WTC11 (cell line): ENCODE results near the gene OCIAD1. TPM values are rescaled to one million over a fixed set of nuclear protein-coding genes. Genes with fewer than 3 reads are reported as not detected.
A peak's percentile ranks its signal among the peaks of the same experiment; 100 is the strongest.

Experiments
- ATAC-seq: fragments of 200-7000 bp; cut with Tn5 transposase; 2 replicates; pipeline ENCODE4 v1.10.0; 2021; ENCODE audit warnings: mild to moderate bottlenecking, moderate library complexity
- CTCF ChIA-PET: fragments of 300-600 bp; sonication (Branson Sonifier 250); formaldehyde crosslinking; loops from one replicate; lab custom pipeline; 2021; ENCODE audit warnings: antibody characterized with exemption; lab: Charles Lee
- POLR2A ChIA-PET: fragments of 350-600 bp; sonication (Branson Sonifier 250); formaldehyde crosslinking; loops from one replicate; lab custom pipeline; 2021; ENCODE audit warnings: antibody characterized with exemption; lab: Charles Lee
- DNase-seq: peaks from one replicate; pipeline ENCODE4 v3.0.0; 2021; ENCODE audit warnings: low spot score
- H3K27ac Mint-ChIP-seq: 2 replicates; pipeline ENCODE4 v1.8.0; 2021; ENCODE audit warnings: mixed read lengths
- H3K27me3 Mint-ChIP-seq: 2 replicates; pipeline ENCODE4 v1.8.0; 2021; ENCODE audit warnings: low read depth, mild to moderate bottlenecking, moderate library complexity, mixed read lengths
- H3K36me3 Mint-ChIP-seq: 2 replicates; pipeline ENCODE4 v1.8.0; 2021; ENCODE audit warnings: mixed read lengths
- H3K4me1 Mint-ChIP-seq: 2 replicates; pipeline ENCODE4 v1.8.0; 2022; ENCODE audit warnings: mixed read lengths
- H3K4me3 Mint-ChIP-seq: 2 replicates; pipeline ENCODE4 v1.8.0; 2021; ENCODE audit warnings: mild to moderate bottlenecking, moderate library complexity, mixed read lengths
- H3K9me3 Mint-ChIP-seq: 2 replicates; pipeline ENCODE4 v1.8.0; 2021; ENCODE audit warnings: mixed read lengths
- ATF1 ChIP-seq: sonication (generic); formaldehyde crosslinking; IDR thresholded peaks from 2 replicates; pipeline ENCODE4 v1.8.1; 2023; ENCODE audit warnings: mild to moderate bottlenecking, moderate library complexity, missing genetic modification reagents
- CBFB ChIP-seq: sonication (generic); formaldehyde crosslinking; IDR thresholded peaks from 2 replicates; pipeline ENCODE4 v1.8.1; 2022; ENCODE audit warnings: mild to moderate bottlenecking, low read depth, missing genetic modification reagents
- ETV6 ChIP-seq: sonication (generic); formaldehyde crosslinking; IDR thresholded peaks from 2 replicates; pipeline ENCODE4 v1.8.1; 2022; ENCODE audit warnings: mild to moderate bottlenecking, missing genetic modification reagents
- FOXK1 ChIP-seq: sonication (generic); formaldehyde crosslinking; IDR thresholded peaks from 2 replicates; pipeline ENCODE4 v1.8.0; 2022; ENCODE audit warnings: mild to moderate bottlenecking, moderate library complexity, missing genetic modification reagents
- FOXP1 ChIP-seq: sonication (generic); formaldehyde crosslinking; IDR thresholded peaks from 2 replicates; pipeline ENCODE4 v1.8.0; 2022; ENCODE audit warnings: missing genetic modification reagents, mild to moderate bottlenecking, moderate library complexity, borderline replicate concordance
- FOXP4 ChIP-seq: sonication (generic); formaldehyde crosslinking; IDR thresholded peaks from 2 replicates; pipeline ENCODE4 v1.8.0; 2022; ENCODE audit warnings: mild to moderate bottlenecking, missing genetic modification reagents
- GABPB1 ChIP-seq: sonication (generic); formaldehyde crosslinking; IDR thresholded peaks from 2 replicates; pipeline ENCODE4 v1.8.1; 2023; ENCODE audit warnings: mild to moderate bottlenecking, missing genetic modification reagents
- GRHL2 ChIP-seq: fragments of 250-450 bp; sonication (Bioruptor Pico); IDR thresholded peaks from 2 replicates; pipeline ENCODE4 v1.8.0; 2022; ENCODE audit warnings: mild to moderate bottlenecking, moderate library complexity; ENCODE audit not compliant: insufficient replicate concordance, severe bottlenecking
- HMGXB4 ChIP-seq: sonication (generic); formaldehyde crosslinking; IDR thresholded peaks from 2 replicates; pipeline ENCODE4 v1.8.1; 2023; ENCODE audit warnings: mild to moderate bottlenecking, moderate library complexity, missing genetic modification reagents
- JAZF1 ChIP-seq: fragments of 250-450 bp; sonication (Bioruptor Pico); IDR thresholded peaks from 2 replicates; pipeline ENCODE4 v1.9.0; 2021; ENCODE audit warnings: moderate library complexity, mild to moderate bottlenecking, inconsistent platforms
- MYBL2 ChIP-seq: sonication (generic); formaldehyde crosslinking; IDR thresholded peaks from 2 replicates; pipeline ENCODE4 v1.8.1; 2023; ENCODE audit warnings: mild to moderate bottlenecking, moderate library complexity, missing genetic modification reagents
- OVOL2 ChIP-seq: fragments of 250-450 bp; sonication (Bioruptor Pico); IDR thresholded peaks from 2 replicates; pipeline ENCODE4 v1.9.0; 2021; ENCODE audit warnings: mild to moderate bottlenecking, borderline replicate concordance
- RELA ChIP-seq: sonication (generic); formaldehyde crosslinking; IDR thresholded peaks from 2 replicates; pipeline ENCODE4 v1.8.1; 2022; ENCODE audit warnings: missing genetic modification reagents, mild to moderate bottlenecking, borderline replicate concordance
- SMAD3 ChIP-seq: sonication (generic); formaldehyde crosslinking; IDR thresholded peaks from 2 replicates; pipeline ENCODE4 v1.8.0; 2022; ENCODE audit warnings: missing genetic modification reagents, mild to moderate bottlenecking, borderline replicate concordance
- SP1 ChIP-seq: sonication (generic); formaldehyde crosslinking; conservative IDR thresholded peaks from 2 replicates; pipeline ENCODE4 v1.8.1; 2022; ENCODE audit warnings: missing genetic modification reagents
- TEAD4 ChIP-seq: sonication (generic); formaldehyde crosslinking; IDR thresholded peaks from 2 replicates; pipeline ENCODE4 v1.8.0; 2022; ENCODE audit warnings: mild to moderate bottlenecking, missing genetic modification reagents
- ZBTB21 ChIP-seq: sonication (generic); formaldehyde crosslinking; IDR thresholded peaks from 2 replicates; pipeline ENCODE4 v1.8.1; 2023; ENCODE audit warnings: mild to moderate bottlenecking, missing genetic modification reagents, borderline replicate concordance
- ZNF317 ChIP-seq: sonication (generic); formaldehyde crosslinking; IDR thresholded peaks from 2 replicates; pipeline ENCODE4 v1.8.1; 2023; ENCODE audit warnings: low read depth, mild to moderate bottlenecking, moderate library complexity, missing genetic modification reagents, borderline replicate concordance
- total RNA-seq: library from RNA; stranded (reverse); gene quantifications from 3 replicates; pipeline ENCODE4 v1.2.3, GENCODE V29; 2021
- TF ChIP-seq, protein P1 (sequence below): sonication (generic); formaldehyde crosslinking; IDR thresholded peaks from 2 replicates; pipeline ENCODE4 v1.8.1; 2023; ENCODE audit warnings: mild to moderate bottlenecking, missing genetic modification reagents, moderate library complexity
- TF ChIP-seq, protein P2 (sequence below): fragments of 200-600 bp; IDR thresholded peaks from 2 replicates; pipeline ENCODE4 v1.8.0; 2022; ENCODE audit warnings: antibody characterized with exemption
- TF ChIP-seq, protein P3 (sequence below): sonication (generic); formaldehyde crosslinking; IDR thresholded peaks from 2 replicates; pipeline ENCODE4 v1.8.1; 2022; ENCODE audit warnings: mild to moderate bottlenecking, missing genetic modification reagents, moderate library complexity, borderline replicate concordance
- TF ChIP-seq, protein P4 (sequence below): sonication (generic); formaldehyde crosslinking; IDR thresholded peaks from 2 replicates; pipeline ENCODE4 v1.8.0; 2022; ENCODE audit warnings: mild to moderate bottlenecking, missing genetic modification reagents
- TF ChIP-seq, protein P5 (sequence below): sonication (generic); formaldehyde crosslinking; IDR thresholded peaks from 2 replicates; pipeline ENCODE4 v1.8.0; 2023; ENCODE audit warnings: missing genetic modification reagents
- TF ChIP-seq, protein P6 (sequence below): sonication (generic); formaldehyde crosslinking; IDR thresholded peaks from 2 replicates; pipeline ENCODE4 v1.8.0; 2022; ENCODE audit warnings: mild to moderate bottlenecking, missing genetic modification reagents

The OCIAD1 gene
- total RNA-seq, 1 experiment from 2014 or later = 135 TPM

DNA sequence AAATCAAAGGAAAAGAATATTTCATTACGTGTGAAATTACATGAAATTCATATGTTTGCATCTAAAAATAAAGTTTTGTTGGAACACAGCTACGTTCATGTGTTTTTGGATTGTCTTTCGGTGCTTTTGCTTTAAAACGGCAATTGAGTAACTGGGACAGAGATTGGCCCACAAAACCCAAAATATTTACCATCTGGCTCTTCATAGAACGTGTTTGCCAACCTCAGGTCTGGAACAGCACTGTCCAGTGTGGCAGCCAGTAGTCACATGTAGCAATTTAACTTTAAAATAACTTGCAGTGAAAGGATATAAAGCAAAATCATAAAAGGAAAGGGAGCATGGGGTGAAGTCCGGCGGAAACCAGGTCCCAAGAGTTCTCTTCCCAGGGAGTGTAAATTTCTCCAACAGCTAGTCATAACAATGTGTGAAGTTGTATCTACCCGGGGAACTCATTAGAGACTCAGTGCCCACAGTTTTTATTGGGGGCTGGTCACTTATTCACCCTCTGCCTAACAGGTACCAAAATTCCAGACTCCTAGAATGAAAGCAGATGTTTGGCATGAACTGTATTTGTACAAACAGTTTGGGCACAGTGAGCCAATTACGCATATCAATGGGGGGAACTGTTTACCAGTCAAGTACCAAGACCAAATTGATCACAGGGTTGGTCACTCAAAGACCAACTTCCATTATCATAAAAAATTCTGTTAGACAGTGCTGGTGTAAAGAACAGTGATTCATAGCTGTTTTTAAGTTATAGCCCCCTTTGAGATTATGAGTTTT, 10.3 kb downstream of the OCIAD1 start:
- Mint-ChIP-seq H3K9me3 (no peaks in the 10 kb centered on the region), H3K27ac (0 out of 2 replicates have a peak overlapping the region, but pooled peaks have one; percentile 17), H3K27me3 (no peaks in the 10 kb centered on the region), H3K4me3 (no peak overlapping the region)
- ATAC-seq = no peak
- CTCF ChIA-PET = no interaction called here
- TF ChIP-seq HMGXB4 (CRISPR knock-in tag) = no peak
- TF ChIP-seq, protein P1, sequence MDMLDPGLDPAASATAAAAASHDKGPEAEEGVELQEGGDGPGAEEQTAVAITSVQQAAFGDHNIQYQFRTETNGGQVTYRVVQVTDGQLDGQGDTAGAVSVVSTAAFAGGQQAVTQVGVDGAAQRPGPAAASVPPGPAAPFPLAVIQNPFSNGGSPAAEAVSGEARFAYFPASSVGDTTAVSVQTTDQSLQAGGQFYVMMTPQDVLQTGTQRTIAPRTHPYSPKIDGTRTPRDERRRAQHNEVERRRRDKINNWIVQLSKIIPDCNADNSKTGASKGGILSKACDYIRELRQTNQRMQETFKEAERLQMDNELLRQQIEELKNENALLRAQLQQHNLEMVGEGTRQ (CRISPR knock-in tag) = no peak
- TF ChIP-seq FOXP1 = no peak
- TF ChIP-seq GABPB1 (CRISPR knock-in tag) = no peak
- no peak for TF ChIP-seq FOXP4
- TF ChIP-seq SP1 = no peak
- TF ChIP-seq, protein P2, sequence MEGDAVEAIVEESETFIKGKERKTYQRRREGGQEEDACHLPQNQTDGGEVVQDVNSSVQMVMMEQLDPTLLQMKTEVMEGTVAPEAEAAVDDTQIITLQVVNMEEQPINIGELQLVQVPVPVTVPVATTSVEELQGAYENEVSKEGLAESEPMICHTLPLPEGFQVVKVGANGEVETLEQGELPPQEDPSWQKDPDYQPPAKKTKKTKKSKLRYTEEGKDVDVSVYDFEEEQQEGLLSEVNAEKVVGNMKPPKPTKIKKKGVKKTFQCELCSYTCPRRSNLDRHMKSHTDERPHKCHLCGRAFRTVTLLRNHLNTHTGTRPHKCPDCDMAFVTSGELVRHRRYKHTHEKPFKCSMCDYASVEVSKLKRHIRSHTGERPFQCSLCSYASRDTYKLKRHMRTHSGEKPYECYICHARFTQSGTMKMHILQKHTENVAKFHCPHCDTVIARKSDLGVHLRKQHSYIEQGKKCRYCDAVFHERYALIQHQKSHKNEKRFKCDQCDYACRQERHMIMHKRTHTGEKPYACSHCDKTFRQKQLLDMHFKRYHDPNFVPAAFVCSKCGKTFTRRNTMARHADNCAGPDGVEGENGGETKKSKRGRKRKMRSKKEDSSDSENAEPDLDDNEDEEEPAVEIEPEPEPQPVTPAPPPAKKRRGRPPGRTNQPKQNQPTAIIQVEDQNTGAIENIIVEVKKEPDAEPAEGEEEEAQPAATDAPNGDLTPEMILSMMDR = no peak
- TF ChIP-seq ZBTB21 = no peak
- TF ChIP-seq, protein P3, sequence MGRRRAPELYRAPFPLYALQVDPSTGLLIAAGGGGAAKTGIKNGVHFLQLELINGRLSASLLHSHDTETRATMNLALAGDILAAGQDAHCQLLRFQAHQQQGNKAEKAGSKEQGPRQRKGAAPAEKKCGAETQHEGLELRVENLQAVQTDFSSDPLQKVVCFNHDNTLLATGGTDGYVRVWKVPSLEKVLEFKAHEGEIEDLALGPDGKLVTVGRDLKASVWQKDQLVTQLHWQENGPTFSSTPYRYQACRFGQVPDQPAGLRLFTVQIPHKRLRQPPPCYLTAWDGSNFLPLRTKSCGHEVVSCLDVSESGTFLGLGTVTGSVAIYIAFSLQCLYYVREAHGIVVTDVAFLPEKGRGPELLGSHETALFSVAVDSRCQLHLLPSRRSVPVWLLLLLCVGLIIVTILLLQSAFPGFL (CRISPR knock-in tag) = no peak
- TF ChIP-seq, all 79 proteins: peak for 0
- H3K36me3 Mint-ChIP-seq = peaks cover 60% of the 10 kb centered on the region
- POLR2A ChIA-PET = no interaction called here
- peaks cover 6% of the 10 kb centered on the region for H3K4me1 Mint-ChIP-seq
- no peak for DNase-seq

- ATAC-seq (no peak), DNase-seq (no peak)
- POLR2A ChIA-PET = no interaction called here
- H3K27me3 Mint-ChIP-seq = no peaks in the 10 kb centered on the region
- peaks cover 6% of the 10 kb centered on the region for H3K4me1 Mint-ChIP-seq
- H3K36me3 Mint-ChIP-seq = peaks cover 55% of the 10 kb centered on the region
- no peak for TF ChIP-seq JAZF1 (CRISPR knock-in tag)
- no peak for TF ChIP-seq FOXK1 (CRISPR knock-in tag)
- TF ChIP-seq RELA (CRISPR knock-in tag) = no peak
- no peak for TF ChIP-seq FOXP1
- TF ChIP-seq SMAD3 (CRISPR knock-in tag) = no peak
- TF ChIP-seq OVOL2 (CRISPR knock-in tag) = no peak
- TF ChIP-seq, protein P4, sequence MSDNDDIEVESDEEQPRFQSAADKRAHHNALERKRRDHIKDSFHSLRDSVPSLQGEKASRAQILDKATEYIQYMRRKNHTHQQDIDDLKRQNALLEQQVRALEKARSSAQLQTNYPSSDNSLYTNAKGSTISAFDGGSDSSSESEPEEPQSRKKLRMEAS (CRISPR knock-in tag) = no peak
- no peak for TF ChIP-seq CBFB (CRISPR knock-in tag)
- TF ChIP-seq GRHL2 (CRISPR knock-in tag) = no peak
- no peak for TF ChIP-seq ATF1 (CRISPR knock-in tag)
- no peak for TF ChIP-seq ZNF317 (CRISPR knock-in tag)
- TF ChIP-seq, protein P5, sequence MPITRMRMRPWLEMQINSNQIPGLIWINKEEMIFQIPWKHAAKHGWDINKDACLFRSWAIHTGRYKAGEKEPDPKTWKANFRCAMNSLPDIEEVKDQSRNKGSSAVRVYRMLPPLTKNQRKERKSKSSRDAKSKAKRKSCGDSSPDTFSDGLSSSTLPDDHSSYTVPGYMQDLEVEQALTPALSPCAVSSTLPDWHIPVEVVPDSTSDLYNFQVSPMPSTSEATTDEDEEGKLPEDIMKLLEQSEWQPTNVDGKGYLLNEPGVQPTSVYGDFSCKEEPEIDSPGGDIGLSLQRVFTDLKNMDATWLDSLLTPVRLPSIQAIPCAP (CRISPR knock-in tag) = no peak
- TF ChIP-seq MYBL2 (CRISPR knock-in tag) = no peak
- TF ChIP-seq TEAD4 (CRISPR knock-in tag) = no peak
- no peak for TF ChIP-seq ETV6 (CRISPR knock-in tag)
- TF ChIP-seq, protein P6, sequence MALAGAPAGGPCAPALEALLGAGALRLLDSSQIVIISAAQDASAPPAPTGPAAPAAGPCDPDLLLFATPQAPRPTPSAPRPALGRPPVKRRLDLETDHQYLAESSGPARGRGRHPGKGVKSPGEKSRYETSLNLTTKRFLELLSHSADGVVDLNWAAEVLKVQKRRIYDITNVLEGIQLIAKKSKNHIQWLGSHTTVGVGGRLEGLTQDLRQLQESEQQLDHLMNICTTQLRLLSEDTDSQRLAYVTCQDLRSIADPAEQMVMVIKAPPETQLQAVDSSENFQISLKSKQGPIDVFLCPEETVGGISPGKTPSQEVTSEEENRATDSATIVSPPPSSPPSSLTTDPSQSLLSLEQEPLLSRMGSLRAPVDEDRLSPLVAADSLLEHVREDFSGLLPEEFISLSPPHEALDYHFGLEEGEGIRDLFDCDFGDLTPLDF (CRISPR knock-in tag) = no peak
- CTCF ChIA-PET = no interaction called here
- H3K27ac Mint-ChIP-seq = peak overlapping the region; percentile 25
- no peak overlapping the region for H3K4me3 Mint-ChIP-seq
- H3K9me3 Mint-ChIP-seq = peaks cover 6% of the 10 kb centered on the region
These were observed 14.0 kb downstream of the OCIAD1 start for GRCh38 chr4:48844843-48845242.
